ENCODE measurements around the gene LRRC56. TPM values are rescaled to one million over a fixed set of nuclear protein-coding genes. Genes with fewer than 3 reads are reported as not detected.
A peak's percentile ranks its signal among the peaks of the same experiment; 100 is the strongest.

LRRC56 gene
- total RNA-seq, 3 donors from 2014 or later, result 1.5 to 5.2 (median 4.8) TPM

GRCh38 chr11:561148-562003 lies 24.0 kb downstream of the LRRC56 start:
- Histone ChIP-seq H3K36me3 (ENCODE audit: low read depth) (no peaks in the 10 kb centered on the region), H3K4me3 (peak overlapping the region; percentile 92), H3K9me3 (no peaks in the 10 kb centered on the region), H3K4me1 (ENCODE audit: low read depth) (peaks cover 28% of the 10 kb centered on the region)
- DNase-seq (peak; percentile 89 to 93 (median 91)), ATAC-seq (peak; percentile 74)
- TF ChIP-seq, protein P1, sequence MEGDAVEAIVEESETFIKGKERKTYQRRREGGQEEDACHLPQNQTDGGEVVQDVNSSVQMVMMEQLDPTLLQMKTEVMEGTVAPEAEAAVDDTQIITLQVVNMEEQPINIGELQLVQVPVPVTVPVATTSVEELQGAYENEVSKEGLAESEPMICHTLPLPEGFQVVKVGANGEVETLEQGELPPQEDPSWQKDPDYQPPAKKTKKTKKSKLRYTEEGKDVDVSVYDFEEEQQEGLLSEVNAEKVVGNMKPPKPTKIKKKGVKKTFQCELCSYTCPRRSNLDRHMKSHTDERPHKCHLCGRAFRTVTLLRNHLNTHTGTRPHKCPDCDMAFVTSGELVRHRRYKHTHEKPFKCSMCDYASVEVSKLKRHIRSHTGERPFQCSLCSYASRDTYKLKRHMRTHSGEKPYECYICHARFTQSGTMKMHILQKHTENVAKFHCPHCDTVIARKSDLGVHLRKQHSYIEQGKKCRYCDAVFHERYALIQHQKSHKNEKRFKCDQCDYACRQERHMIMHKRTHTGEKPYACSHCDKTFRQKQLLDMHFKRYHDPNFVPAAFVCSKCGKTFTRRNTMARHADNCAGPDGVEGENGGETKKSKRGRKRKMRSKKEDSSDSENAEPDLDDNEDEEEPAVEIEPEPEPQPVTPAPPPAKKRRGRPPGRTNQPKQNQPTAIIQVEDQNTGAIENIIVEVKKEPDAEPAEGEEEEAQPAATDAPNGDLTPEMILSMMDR (IDR thresholded peaks at IDR 0.05), result no peak
- intact Hi-C loops (cut with DNase I, micrococcal nuclease), result no loop called here

GRCh38 chr11:562046-562645 lies 24.8 kb downstream of the LRRC56 start:
- TF ChIP-seq, protein P1 (IDR thresholded peaks at IDR 0.05), result no peak
- Histone ChIP-seq H3K4me3 (no peak overlapping the region), H3K4me1 (ENCODE audit: low read depth) (peaks cover 33% of the 10 kb centered on the region), H3K9me3 (no peaks in the 10 kb centered on the region), H3K36me3 (ENCODE audit: low read depth) (no peaks in the 10 kb centered on the region)
- intact Hi-C loops (cut with DNase I, micrococcal nuclease), result no loop called here
- ATAC-seq (no peak), DNase-seq (peak in 1 of 3 donors; percentile 61)

DNA sequence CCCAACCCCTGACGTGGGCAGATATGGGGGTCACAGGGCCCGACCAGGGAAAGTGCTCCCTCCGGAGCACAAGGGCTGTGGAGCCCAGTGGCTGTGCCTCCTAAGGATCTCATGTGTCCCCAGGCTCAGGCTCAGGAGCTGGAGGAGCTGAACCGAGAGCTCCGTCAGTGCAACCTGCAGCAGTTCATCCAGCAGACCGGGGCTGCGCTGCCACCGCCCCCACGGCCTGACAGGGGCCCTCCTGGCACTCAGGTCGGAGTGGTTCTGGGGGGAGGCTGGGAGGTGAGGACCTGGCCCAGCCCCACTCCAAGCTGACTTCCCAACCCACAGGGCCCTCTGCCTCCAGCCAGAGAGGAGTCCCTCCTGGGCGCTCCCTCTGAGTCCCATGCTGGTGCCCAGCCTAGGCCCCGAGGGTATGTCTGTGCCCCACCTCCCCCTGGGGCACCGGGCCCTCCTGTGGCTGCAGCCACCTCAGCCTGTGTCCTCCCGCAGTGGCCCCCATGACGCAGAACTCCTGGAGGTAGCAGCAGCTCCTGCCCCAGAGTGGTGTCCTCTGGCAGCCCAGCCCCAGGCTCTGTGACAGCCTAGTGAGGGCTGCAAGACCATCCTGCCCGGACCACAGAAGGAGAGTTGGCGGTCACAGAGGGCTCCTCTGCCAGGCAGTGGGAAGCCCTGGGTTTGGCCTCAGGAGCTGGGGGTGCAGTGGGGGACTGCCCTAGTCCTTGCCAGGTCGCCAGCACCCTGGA lies 25.9 kb downstream of the LRRC56 start:
- TF ChIP-seq, protein P1 (IDR thresholded peaks at IDR 0.05), result no peak
- H3K9me3 ChIP-seq, result no peaks in the 10 kb centered on the region
- intact Hi-C loops (cut with DNase I, micrococcal nuclease), result no loop called here
- peaks cover under 1% of the 10 kb centered on the region for H3K36me3 ChIP-seq (ENCODE audit: low read depth)
- peak in 2 of 3 donors; percentile 36 to 56 for DNase-seq
- ATAC-seq, result no peak
- H3K4me3 ChIP-seq, result no peak overlapping the region
- H3K4me1 ChIP-seq (ENCODE audit: low read depth), result peaks cover 43% of the 10 kb centered on the region

GRCh38 chr11:563812-564578 lies 26.7 kb downstream of the LRRC56 start:
- H3K4me1 ChIP-seq (ENCODE audit: low read depth), result peaks cover 43% of the 10 kb centered on the region

More at GRCh38 chr11:563812-564578, 26.7 kb downstream of the LRRC56 start:
- no peak overlapping the region for H3K4me3 ChIP-seq
- intact Hi-C loops (cut with DNase I, micrococcal nuclease), result no loop called here
- TF ChIP-seq, protein P1 (IDR thresholded peaks at IDR 0.05), result no peak
- peaks cover 3% of the 10 kb centered on the region for H3K36me3 ChIP-seq (ENCODE audit: low read depth)
- ATAC-seq, result no peak
- peak in 1 of 3 donors; percentile 59 for DNase-seq
- H3K9me3 ChIP-seq, result no peaks in the 10 kb centered on the region

All from mucosa of descending colon (tissue), 3 donors.